ENCODE measurements around the gene ZSCAN18. TPM values are rescaled to one million over a fixed set of nuclear protein-coding genes. Genes with fewer than 3 reads are reported as not detected.

The ZSCAN18 gene, protein sequence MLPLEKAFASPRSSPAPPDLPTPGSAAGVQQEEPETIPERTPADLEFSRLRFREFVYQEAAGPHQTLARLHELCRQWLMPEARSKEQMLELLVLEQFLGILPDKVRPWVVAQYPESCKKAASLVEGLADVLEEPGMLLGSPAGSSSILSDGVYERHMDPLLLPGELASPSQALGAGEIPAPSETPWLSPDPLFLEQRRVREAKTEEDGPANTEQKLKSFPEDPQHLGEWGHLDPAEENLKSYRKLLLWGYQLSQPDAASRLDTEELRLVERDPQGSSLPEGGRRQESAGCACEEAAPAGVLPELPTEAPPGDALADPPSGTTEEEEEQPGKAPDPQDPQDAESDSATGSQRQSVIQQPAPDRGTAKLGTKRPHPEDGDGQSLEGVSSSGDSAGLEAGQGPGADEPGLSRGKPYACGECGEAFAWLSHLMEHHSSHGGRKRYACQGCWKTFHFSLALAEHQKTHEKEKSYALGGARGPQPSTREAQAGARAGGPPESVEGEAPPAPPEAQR
- total RNA-seq: 28.3 and 35.5 TPM in 2 replicates

GRCh38 chr19:58097781-58098681, at the start of gene ZSCAN18:
TSS of gene ZSCAN18 (minus strand) at chr19:58098231. CDS start at chr19:58090267, 7,964 bp downstream.

GRCh38 chr19:58059003-58059670, 38.9 kb downstream of the ZSCAN18 start, which contains the start of gene ZNF135:
TSS of gene ZNF135 (plus strand) at chr19:58059282. CDS start at chr19:58060003, 721 bp downstream.

Other genes with a start within 250 kb of the ZSCAN18 start
- gene ZNF587, start 248.4 kb downstream of the ZSCAN18 start, total RNA-seq: 9.0 and 9.9 TPM in 2 replicates
- 4.2 and 8.0 TPM in 2 replicates for gene ZNF814, start 209.2 kb downstream of the ZSCAN18 start, total RNA-seq
- gene ZNF417, start 181.6 kb downstream of the ZSCAN18 start, total RNA-seq: 3.9 and 4.6 TPM in 2 replicates
- gene ZNF418, start 162.8 kb downstream of the ZSCAN18 start, total RNA-seq: 1.0 and 1.7 TPM in 2 replicates
- 0.88 and 3.7 TPM in 2 replicates for gene ZNF256, start 150.5 kb downstream of the ZSCAN18 start, total RNA-seq
- gene C19orf18, start 123.7 kb downstream of the ZSCAN18 start, total RNA-seq: 0.28 TPM in 1 of 2 replicates, not detected in the other
- gene ZNF606, start 95.4 kb downstream of the ZSCAN18 start, total RNA-seq: 7.7 and 12.1 TPM in 2 replicates
- not detected in 2 replicates for gene ZSCAN1, start 64.2 kb downstream of the ZSCAN18 start, total RNA-seq
- 0.92 and 1.0 TPM in 2 replicates for gene ZNF135, start 38.9 kb downstream of the ZSCAN18 start, total RNA-seq
- gene ZNF329, start 52.6 kb upstream of the ZSCAN18 start, total RNA-seq: 5.2 and 5.3 TPM in 2 replicates
- gene ZNF274, start 84.8 kb upstream of the ZSCAN18 start, total RNA-seq: 16.3 and 23.1 TPM in 2 replicates
- gene ZNF544, start 130.7 kb upstream of the ZSCAN18 start, total RNA-seq: 40.3 and 54.7 TPM in 2 replicates
- gene ZNF8, start 180.7 kb upstream of the ZSCAN18 start, total RNA-seq: 3.3 and 5.2 TPM in 2 replicates
- 17.9 and 30.4 TPM in 2 replicates for gene ERVK3-1, start 207.1 kb upstream of the ZSCAN18 start, total RNA-seq
- gene ZSCAN22, start 228.8 kb upstream of the ZSCAN18 start, total RNA-seq: 1.9 and 2.3 TPM in 2 replicates

Data from airway epithelial cell (primary cell).